ENCODE results near the gene ADM2. TPM values are rescaled to one million over a fixed set of nuclear protein-coding genes. Genes with fewer than 3 reads are reported as not detected.

ADM2 gene
- total RNA-seq, 1 donor from 2014 or later, result 37.6 TPM

DNA sequence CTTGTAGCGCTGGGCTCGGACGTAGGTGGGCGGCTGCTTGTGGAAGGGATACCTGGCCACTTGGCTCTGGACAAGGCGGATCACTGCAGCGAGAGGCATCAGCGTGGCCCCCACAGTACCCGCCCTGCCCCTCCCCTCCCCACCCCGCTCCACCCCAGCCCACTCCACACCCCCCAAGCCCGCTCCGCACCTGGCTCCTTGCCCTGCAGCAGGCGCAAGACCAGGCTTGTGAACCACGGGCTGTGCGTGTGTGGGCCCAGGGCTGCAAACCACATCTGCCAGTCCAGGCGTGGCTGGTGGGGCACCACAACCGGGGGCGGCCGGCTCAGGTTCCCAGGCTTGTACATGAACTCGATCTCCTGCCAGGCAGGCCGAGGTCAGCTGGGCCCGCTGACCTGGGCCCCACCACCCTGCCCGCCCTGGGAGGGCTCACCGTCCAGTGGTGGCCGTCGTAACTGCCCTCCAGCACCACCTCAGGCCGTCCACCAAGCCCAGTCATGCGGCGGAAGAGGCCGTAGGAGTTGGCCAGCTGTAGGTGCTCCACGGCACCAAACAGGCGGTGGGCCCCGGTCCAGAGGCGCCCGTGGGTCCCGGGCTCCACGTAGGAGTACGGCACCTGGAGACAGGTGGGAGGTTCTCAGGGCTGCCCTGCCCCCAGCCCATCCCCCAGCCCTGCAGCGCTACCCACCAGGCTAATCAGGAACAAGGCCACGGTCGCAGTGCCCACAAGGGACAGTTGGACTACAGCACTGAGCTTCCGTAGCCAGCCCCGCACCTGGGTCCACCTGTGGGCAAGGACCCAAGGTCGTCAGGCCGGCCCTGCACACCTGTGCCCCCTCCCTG lies 23.2 kb downstream of the ADM2 start:
- Mint-ChIP-seq H3K4me1 (ENCODE audit: low read depth, unreplicated experiment) (peaks cover 3% of the 10 kb centered on the region), H3K9me3 (ENCODE audit: unreplicated experiment) (peaks cover 4% of the 10 kb centered on the region), H3K36me3 (ENCODE audit: unreplicated experiment) (no peaks in the 10 kb centered on the region), H3K4me3 (ENCODE audit: unreplicated experiment) (no peak overlapping the region), H3K27ac (ENCODE audit: unreplicated experiment) (no peak overlapping the region), H3K27me3 (ENCODE audit: unreplicated experiment) (peaks cover 5% of the 10 kb centered on the region)
- TF ChIP-seq, protein P1, sequence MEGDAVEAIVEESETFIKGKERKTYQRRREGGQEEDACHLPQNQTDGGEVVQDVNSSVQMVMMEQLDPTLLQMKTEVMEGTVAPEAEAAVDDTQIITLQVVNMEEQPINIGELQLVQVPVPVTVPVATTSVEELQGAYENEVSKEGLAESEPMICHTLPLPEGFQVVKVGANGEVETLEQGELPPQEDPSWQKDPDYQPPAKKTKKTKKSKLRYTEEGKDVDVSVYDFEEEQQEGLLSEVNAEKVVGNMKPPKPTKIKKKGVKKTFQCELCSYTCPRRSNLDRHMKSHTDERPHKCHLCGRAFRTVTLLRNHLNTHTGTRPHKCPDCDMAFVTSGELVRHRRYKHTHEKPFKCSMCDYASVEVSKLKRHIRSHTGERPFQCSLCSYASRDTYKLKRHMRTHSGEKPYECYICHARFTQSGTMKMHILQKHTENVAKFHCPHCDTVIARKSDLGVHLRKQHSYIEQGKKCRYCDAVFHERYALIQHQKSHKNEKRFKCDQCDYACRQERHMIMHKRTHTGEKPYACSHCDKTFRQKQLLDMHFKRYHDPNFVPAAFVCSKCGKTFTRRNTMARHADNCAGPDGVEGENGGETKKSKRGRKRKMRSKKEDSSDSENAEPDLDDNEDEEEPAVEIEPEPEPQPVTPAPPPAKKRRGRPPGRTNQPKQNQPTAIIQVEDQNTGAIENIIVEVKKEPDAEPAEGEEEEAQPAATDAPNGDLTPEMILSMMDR (IDR thresholded peaks at IDR 0.05; ENCODE audit: partially characterized antibody, unreplicated experiment), result no peak
- DNase-seq, result no peak

DNA sequence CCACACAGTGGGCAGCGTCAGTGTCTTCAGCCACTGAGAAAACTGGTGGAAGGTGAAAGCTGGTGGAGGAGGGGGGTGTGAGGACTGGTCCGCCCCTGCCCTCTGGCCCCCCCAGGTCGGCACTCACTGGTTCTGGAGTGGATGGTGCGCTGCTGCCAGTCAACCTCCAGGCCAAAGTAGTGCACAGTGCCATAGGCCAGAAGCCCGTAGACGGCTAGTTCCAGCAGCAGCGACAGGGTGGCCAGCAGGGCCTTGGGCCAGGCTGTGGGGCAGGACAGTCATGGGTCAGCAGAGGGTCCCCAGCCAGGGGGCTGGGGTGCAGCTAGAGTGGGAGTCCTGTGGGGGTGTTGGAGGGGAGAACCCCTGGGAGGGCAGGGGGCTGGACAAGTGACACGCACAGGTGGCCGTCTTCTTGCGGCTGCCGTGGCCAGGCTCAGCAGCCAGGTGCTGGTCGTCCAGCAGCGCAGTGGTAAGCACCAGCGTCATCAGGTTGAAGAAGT lies 24.0 kb downstream of the ADM2 start:
- H3K27me3 Mint-ChIP-seq (ENCODE audit: unreplicated experiment), result peaks cover 5% of the 10 kb centered on the region
- no peaks in the 10 kb centered on the region for H3K36me3 Mint-ChIP-seq (ENCODE audit: unreplicated experiment)
- H3K4me3 Mint-ChIP-seq (ENCODE audit: unreplicated experiment), result no peak overlapping the region

DNA sequence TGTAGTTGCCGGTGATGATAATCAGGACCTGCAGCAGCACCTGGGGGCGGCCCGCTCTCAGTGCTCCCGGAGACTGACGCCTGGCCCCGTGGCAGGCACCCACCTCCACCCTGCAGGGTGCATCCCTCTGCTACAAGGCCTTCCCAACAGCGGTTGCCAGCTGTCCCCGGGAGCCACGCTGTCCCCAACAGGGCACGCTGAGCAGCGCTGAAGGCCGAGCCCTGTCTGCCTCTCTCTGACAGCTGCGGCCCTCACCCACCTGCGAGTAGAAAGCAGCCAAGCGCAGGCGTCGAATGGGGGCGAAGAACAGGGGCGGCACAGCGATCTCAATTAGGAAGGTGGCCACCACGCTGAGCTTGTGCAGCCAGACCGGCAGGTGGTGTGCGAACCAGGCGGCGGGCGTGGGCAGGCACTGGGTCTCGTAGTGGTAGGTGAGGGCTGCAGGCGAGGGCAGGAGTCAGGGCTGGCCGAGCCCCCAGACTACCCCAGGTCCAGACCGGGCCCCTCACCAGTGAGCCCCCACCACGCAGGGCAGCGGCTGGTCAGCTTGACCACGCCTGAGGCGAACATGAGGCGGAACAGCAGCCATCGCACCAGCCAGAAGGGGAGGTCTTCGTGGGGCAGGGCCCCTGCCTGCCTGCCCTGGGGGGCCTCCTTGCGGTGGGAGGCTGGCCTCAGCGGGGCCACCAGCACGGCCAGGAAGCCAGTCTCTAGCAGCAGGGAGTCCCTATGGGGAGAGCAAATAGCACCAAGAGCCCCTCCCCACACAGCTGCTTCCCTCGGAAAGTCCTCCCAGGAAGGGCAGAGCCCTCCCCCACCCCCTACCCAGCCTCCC lies 24.6 kb downstream of the ADM2 start:
- H3K27ac Mint-ChIP-seq (ENCODE audit: unreplicated experiment), result no peak overlapping the region
- no peaks in the 10 kb centered on the region for H3K36me3 Mint-ChIP-seq (ENCODE audit: unreplicated experiment)
- peaks cover 4% of the 10 kb centered on the region for H3K9me3 Mint-ChIP-seq (ENCODE audit: unreplicated experiment)
- TF ChIP-seq, protein P1 (IDR thresholded peaks at IDR 0.05; ENCODE audit: partially characterized antibody, unreplicated experiment), result no peak
- no peak overlapping the region for H3K4me3 Mint-ChIP-seq (ENCODE audit: unreplicated experiment)
- H3K27me3 Mint-ChIP-seq (ENCODE audit: unreplicated experiment), result peaks cover 5% of the 10 kb centered on the region
- no peak for DNase-seq
- peaks cover 3% of the 10 kb centered on the region for H3K4me1 Mint-ChIP-seq (ENCODE audit: low read depth, unreplicated experiment)

More for the DNA sequence above, 24.0 kb downstream of the ADM2 start:
- TF ChIP-seq, protein P1 (IDR thresholded peaks at IDR 0.05; ENCODE audit: partially characterized antibody, unreplicated experiment), result no peak
- DNase-seq, result no peak
- H3K4me1 Mint-ChIP-seq (ENCODE audit: low read depth, unreplicated experiment), result peaks cover 3% of the 10 kb centered on the region
- no peak overlapping the region for H3K27ac Mint-ChIP-seq (ENCODE audit: unreplicated experiment)
- peaks cover 4% of the 10 kb centered on the region for H3K9me3 Mint-ChIP-seq (ENCODE audit: unreplicated experiment)

DNA sequence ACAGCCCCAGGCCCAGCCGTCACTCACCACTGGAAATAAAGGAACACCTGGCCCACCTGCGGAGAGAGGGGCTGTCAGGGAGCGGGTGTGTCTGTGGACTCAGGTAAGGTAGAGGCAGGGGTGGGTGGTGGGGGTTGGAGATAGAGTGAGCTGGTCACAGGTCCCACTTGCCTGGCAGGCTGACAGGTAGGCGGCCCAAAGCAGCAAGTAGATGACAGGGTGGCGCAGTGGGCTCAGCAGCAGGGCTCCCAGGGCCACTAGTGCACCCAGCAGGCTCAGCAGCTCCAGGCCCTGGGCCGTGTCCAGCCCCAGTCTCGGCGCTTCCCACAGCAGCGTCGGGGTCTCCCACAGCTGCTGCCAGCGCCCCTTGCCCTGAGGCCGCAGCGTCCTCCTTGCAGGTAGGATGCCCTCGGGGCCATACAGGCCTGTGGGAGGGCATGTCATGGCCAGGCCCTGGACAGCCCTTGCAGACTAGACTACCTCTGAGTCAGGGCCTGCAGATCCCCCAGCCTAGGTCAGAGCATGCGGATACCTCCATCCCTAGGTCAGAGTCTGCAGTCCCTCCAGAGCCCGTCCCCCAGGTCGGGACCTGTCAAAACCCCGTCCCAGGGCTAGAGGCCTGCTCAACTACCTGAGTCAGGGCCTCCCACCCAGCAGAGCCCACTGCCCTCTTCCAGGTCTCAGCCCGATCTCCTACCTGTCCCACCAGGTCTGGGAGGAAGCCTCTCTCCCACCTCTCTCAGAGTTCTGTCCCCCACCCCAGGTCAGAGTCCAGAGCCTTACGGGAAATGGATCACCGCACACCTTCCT lies 25.5 kb downstream of the ADM2 start:
- TF ChIP-seq, protein P1 (IDR thresholded peaks at IDR 0.05; ENCODE audit: partially characterized antibody, unreplicated experiment), result no peak
- Mint-ChIP-seq H3K27me3 (ENCODE audit: unreplicated experiment) (peaks cover 5% of the 10 kb centered on the region), H3K36me3 (ENCODE audit: unreplicated experiment) (no peaks in the 10 kb centered on the region), H3K4me1 (ENCODE audit: low read depth, unreplicated experiment) (peaks cover 3% of the 10 kb centered on the region), H3K4me3 (ENCODE audit: unreplicated experiment) (peak overlapping the region; percentile 89), H3K9me3 (ENCODE audit: unreplicated experiment) (peaks cover 4% of the 10 kb centered on the region), H3K27ac (ENCODE audit: unreplicated experiment) (peak overlapping the region; percentile 55)
- DNase-seq, result peak; percentile 26

Data from glutamatergic neuron (in vitro differentiated cells).